Left colon (tissue), 2 donors: ENCODE results near the gene SURF6. TPM values are rescaled to one million over a fixed set of nuclear protein-coding genes. Genes with fewer than 3 reads are reported as not detected.
"Not testable (repeated sequence)": the region's sequence is repeated elsewhere in the genome, so short reads cannot be mapped to it uniquely, and the experiment has no call there.

Source experiments
- ATAC-seq: fragments of 200-7000 bp; cut with Tn5 transposase; one replicate; pipeline ENCODE4 v1.9.1; 2020; ENCODE audit warnings: mild to moderate bottlenecking, moderate library complexity
- DNase-seq, 2 donors: peaks; one replicate each; pipeline ENCODE4 v3.0.0-alpha.2; 2020
- intact Hi-C, 2 donors: fragments of 100-400 bp; cut with DNase I in 1 of 2; cut with micrococcal nuclease in 1 of 2; formaldehyde crosslinking; loops; one replicate each; pipeline versions ENCODE4 v1.11.2 to v1.14.0; 2022; cut with DNase I, micrococcal nuclease
- total RNA-seq, 2 donors: library from RNA; stranded (reverse); fragmentation: NEBNext Ultra II Directional; extraction: Animal tissue kit (Norgen Biotek cat#: 25700); gene quantifications; one replicate each; pipeline ENCODE4 v1.2.1, GENCODE V29; 2021
- donor health status: DM: no; HTN: no; CAD: no.
- donor health status: DM: yes; HTN: yes; CAD: no.

SURF6 gene
- total RNA-seq, 2 donors from 2014 or later: 24.1 to 27.8 TPM

- intact Hi-C loops: loop anchor here in 1 of 2 donors (10.0 kb wide), 1 partner anchor 149 kb away; no protein-coding TSS in a partner anchor
- ATAC-seq: peak; percentile 80
- peak; percentile 85 to 87 for DNase-seq
These were observed 1.8 kb downstream of the SURF6 start for GRCh38 chr9:133334161-133334560.

- intact Hi-C loops: loop anchor here in 1 of 2 donors (10.0 kb wide), 1 partner anchor 149 kb away; no protein-coding TSS in a partner anchor
- ATAC-seq (no peak), DNase-seq (peak in 1 of 2 donors; percentile 24)
These were observed 2.4 kb downstream of the SURF6 start for GRCh38 chr9:133333566-133333965.

GRCh38 chr9:133333011-133333410, 3.0 kb downstream of the SURF6 start:
- intact Hi-C loops: loop anchor here in 1 of 2 donors (10.0 kb wide), 1 partner anchor 148 kb away; no protein-coding TSS in a partner anchor
- DNase-seq: peak in 1 of 2 donors; percentile 23
- ATAC-seq: no peak

DNA sequence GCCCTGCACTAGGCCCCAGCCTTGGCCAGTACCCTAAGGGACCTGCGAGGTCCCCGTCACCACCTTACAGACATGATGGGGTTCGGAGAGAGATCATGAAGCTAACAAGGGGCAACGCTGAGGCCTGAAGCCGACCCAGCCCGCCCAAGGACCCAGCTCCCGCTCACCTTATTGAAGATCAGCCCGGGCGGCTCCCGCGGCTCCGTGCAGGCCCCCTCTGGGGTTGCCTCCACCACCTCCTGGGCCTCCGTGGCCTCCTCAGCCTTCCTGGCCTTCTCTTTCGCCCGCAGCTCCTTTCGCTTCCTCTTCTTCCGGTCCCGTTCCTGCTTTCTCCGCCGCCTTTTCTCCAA, 3.6 kb downstream of the SURF6 start:
- intact Hi-C loops: loop anchor here in 1 of 2 donors (10.0 kb wide), 1 partner anchor 148 kb away; no protein-coding TSS in a partner anchor
- no peak for DNase-seq
- ATAC-seq: no peak

- ATAC-seq (no peak), DNase-seq (peak in 1 of 2 donors; percentile 18)
- intact Hi-C loops: loop anchor here in 1 of 2 donors (10.0 kb wide), 1 partner anchor 147 kb away; no protein-coding TSS in a partner anchor
These were observed 4.2 kb downstream of the SURF6 start for GRCh38 chr9:133331641-133332380.

- DNase-seq: peak in 1 of 2 donors; percentile 20
- ATAC-seq: no peak
- intact Hi-C loops: loop anchor here in 1 of 2 donors (10.0 kb wide), 1 partner anchor 146 kb away; no protein-coding TSS in a partner anchor
These were observed 4.8 kb downstream of the SURF6 start for GRCh38 chr9:133331221-133331620.

DNA sequence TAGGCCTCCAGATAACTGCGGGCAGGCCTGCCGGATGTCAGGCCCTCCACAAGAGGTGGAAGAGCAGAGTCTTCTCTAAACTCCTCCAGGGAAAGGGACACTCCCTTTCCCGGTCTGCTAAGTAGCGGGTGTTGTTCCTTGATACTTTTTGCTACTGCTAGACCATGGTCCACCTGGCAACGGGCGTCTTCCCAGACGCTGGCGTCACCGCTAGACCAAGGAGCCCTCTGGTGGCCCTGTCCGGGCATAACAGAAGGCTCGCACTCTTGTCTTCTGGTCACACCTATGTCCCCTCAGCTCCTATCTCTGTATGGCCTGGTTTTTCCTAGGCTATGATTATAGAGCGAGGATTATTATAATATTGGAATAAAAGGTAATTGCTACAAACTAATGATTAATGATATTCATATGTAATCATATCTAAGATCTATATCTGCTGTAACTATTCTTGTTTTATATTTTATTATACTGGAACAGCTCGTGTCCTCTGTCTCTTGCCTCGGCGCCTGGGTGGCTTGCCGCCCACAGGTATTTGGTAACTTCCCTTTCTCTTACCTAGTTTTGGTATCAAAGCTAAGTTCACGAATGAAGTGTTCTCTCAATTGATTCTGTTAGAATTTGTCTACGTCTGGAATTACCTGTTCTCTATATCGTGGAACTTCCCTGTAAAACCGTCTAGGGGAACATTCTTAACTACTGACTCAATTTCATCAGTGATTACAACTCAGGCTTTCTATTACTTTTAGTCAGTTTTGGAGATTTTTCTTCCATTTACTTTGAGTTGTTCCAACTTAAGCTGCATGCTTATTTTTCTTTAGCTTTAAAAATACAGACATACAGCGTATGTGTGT, 6.5 kb downstream of the SURF6 start:
- ATAC-seq: not testable (repeated sequence)
- peak; percentile 46 to 59 for DNase-seq
- intact Hi-C loops: loop anchor here in 1 of 2 donors (10.0 kb wide), 1 partner anchor 145 kb away; no protein-coding TSS in a partner anchor

DNA sequence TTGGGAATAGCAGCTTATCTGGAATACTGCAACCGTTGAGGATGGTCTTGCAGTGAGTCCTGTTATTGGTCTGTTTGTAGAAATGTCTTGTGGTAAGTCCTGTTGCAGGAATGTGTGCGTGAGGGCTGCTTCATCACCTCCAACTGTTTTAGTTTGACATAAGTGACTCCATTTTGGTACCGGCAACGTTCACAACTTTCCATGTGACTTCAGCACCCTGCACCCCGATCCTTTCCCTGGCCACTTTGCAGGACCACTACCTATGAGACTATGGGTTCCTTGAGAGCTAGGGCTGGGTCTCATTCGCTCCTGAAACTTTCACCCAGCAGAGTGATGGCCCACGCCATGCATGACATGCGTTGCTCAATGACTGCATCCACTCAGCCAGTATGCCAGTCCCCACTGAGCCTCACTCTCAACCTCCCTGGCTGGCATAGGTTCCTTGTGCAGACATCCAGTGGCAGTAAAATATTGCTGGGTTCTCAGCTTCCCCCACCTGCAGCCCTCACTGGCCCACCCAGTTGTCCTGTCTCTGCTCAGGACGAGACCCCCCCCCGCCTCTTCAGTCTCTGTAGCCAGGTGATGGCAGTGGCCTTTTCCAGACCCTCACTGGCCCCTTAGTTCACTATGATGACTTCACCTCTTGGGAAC, 8.0 kb downstream of the SURF6 start:
- DNase-seq: peak in 1 of 2 donors; percentile 9
- intact Hi-C loops: no loop called here
- peak; percentile 6 for ATAC-seq

DNA sequence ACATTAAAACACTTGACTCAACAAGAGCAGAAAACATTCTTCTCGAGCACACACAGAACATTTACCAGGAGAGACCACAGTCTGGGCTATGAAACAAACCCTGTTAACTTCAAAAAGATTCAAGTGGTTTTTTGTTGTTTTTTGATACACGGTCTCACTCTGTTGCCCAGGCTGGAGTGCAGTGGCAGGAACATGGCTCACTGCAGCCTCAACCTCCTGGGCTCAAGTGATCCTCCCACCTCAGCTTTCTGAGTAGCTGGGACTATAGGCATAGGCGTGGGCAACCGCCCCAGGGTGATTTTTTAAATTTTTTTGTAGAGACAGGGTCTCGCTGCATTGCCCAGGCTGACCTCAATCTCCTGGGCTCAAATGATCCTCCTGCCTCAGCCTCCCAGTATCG, 9.0 kb downstream of the SURF6 start:
- peak in 1 of 2 donors; percentile 16 for DNase-seq
- ATAC-seq, intact Hi-C loops: not testable (repeated sequence)

GRCh38 chr9:133323991-133324703, 11.8 kb downstream of the SURF6 start:
- DNase-seq: peak in 1 of 2 donors; percentile 14
- intact Hi-C loops: no loop called here
- peak; percentile 37 for ATAC-seq

DNA sequence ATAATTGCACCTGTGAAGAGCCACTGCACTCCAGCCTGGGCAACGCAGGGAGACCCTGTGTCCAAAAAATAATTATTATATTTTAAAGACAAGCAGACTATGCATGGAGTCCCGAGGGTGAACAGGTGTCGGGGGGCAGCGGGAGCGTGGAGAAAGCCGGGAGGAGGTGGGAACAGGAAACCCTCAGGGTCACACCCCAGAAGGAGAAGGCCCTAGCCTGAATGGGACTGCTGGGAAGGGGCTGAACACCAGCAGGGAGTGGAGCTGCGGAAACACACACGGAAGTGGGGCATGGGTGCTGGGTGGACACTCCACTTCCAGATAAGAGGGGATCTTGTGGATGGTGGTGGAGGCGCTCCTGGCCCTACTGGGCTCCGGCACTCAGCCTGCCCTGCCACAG, 12.8 kb downstream of the SURF6 start:
- DNase-seq: no peak
- intact Hi-C loops: no loop called here
- ATAC-seq: no peak

DNA sequence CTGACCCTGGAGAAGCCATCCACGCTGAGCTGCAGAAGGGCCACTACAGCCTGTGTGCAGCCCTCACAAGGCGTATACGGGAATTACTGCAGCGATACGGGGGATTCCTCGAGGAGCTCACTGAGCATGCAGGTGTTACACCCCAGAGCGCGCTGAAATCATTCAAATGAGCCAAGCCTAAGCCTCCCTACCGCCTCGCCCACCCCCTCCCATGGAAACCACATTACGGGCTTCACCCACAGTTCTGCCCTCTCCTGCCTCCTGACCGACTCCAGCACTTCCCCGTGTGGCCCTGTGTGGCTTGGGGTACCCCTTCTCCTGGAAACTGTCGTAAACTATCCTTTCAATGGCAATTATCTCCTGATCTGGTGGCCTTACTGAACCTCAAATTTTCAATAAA, 13.3 kb downstream of the SURF6 start:
- DNase-seq (no peak), ATAC-seq (no peak)
- intact Hi-C loops: no loop called here

GRCh38 chr9:133321411-133321935, 14.5 kb downstream of the SURF6 start:
- intact Hi-C loops: no loop called here
- no peak for ATAC-seq
- no peak for DNase-seq

GRCh38 chr9:133320421-133320881, 15.5 kb downstream of the SURF6 start:
- no peak for ATAC-seq
- intact Hi-C loops: no loop called here
- DNase-seq: no peak

DNA sequence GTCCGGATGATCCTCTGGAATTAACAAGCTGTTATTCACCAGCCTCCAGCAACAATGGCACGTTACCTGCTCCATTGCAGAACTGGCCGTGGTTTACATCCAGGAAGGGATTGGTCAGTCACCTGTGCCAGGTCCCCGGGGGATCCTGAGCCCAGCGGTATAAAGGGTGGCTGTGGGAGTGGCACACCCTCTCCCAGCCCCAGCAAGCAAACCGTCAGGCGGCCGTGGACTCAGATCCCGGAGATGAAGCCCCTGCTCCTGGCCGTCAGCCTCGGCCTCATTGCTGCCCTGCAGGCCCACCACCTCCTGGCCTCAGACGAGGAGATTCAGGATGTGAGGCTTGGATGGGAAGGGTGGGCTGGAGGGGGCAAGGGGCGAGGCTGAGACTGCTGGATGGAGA, 18.4 kb downstream of the SURF6 start:
- ATAC-seq, intact Hi-C loops, DNase-seq: not testable (repeated sequence)

GRCh38 chr9:133315997-133316396, 20.0 kb downstream of the SURF6 start:
- DNase-seq (no peak), ATAC-seq (no peak)
- intact Hi-C loops: no loop called here

GRCh38 chr9:133309608-133310007, 26.4 kb downstream of the SURF6 start:
- intact Hi-C loops: no loop called here
- DNase-seq (no peak), ATAC-seq (no peak)

GRCh38 chr9:133307301-133307700, 28.7 kb downstream of the SURF6 start:
- intact Hi-C loops: no loop called here
- ATAC-seq: no peak
- DNase-seq: no peak
